ENCODE data around the gene MRPL50. TPM values are rescaled to one million over a fixed set of nuclear protein-coding genes. Genes with fewer than 3 reads are reported as not detected.

The MRPL50 gene
- total RNA-seq, 1 donor from 2014 or later = 10.9 TPM

DNA sequence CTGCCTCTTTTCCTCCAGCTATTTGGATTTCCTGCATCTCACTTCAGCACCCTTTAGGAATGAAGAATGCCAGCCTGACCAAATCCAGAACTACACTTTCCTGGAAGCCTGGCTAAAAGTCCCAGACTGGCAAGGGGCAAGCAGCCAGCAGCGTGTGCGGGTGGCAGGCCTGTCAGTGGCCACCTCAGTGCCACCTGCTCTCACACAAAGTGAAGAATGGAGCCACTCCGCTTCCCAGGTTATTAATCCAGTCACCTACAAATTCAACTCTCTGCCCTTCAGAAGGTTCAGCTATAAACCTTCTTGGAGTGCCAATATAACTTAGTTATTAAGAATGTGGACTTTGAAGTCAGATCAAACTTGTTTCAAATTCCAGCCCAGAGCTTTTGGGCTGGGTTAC, 43.9 kb upstream of the MRPL50 start:
- TF ChIP-seq CTCF (IDR thresholded peaks at IDR 0.05; ENCODE audit: insufficient read depth, low read length, poor library complexity, severe bottlenecking) = no peak
- Histone ChIP-seq H3K4me3 (ENCODE audit: low read depth, low read length) (no peak overlapping the region), H3K36me3 (ENCODE audit: control insufficient read depth, insufficient read depth, low read length) (no peaks in the 10 kb centered on the region), H3K27me3 (ENCODE audit: control insufficient read depth, insufficient read depth, low read length) (no peaks in the 10 kb centered on the region)
- DNase-seq (ENCODE audit: low read depth) = no peak

- no peak for DNase-seq (ENCODE audit: low read depth)
- H3K4me3 ChIP-seq (ENCODE audit: low read depth, low read length) = no peak overlapping the region
- no peak for TF ChIP-seq CTCF (IDR thresholded peaks at IDR 0.05; ENCODE audit: insufficient read depth, low read length, poor library complexity, severe bottlenecking)
These were observed 42.4 kb upstream of the MRPL50 start for GRCh38 chr9:101440714-101441230.

GRCh38 chr9:101438523-101438922, 40.1 kb upstream of the MRPL50 start:
- DNase-seq (ENCODE audit: low read depth) = no peak
- H3K27me3 ChIP-seq (ENCODE audit: control insufficient read depth, insufficient read depth, low read length) = no peaks in the 10 kb centered on the region
- no peaks in the 10 kb centered on the region for H3K36me3 ChIP-seq (ENCODE audit: control insufficient read depth, insufficient read depth, low read length)
- no peak overlapping the region for H3K4me3 ChIP-seq (ENCODE audit: low read depth, low read length)
- TF ChIP-seq CTCF (IDR thresholded peaks at IDR 0.05; ENCODE audit: insufficient read depth, low read length, poor library complexity, severe bottlenecking) = no peak

More at GRCh38 chr9:101440714-101441230, 42.4 kb upstream of the MRPL50 start:
- Histone ChIP-seq H3K27me3 (ENCODE audit: control insufficient read depth, insufficient read depth, low read length) (no peaks in the 10 kb centered on the region), H3K36me3 (ENCODE audit: control insufficient read depth, insufficient read depth, low read length) (no peaks in the 10 kb centered on the region)

- no peak for DNase-seq (ENCODE audit: low read depth)
- Histone ChIP-seq H3K36me3 (ENCODE audit: control insufficient read depth, insufficient read depth, low read length) (no peaks in the 10 kb centered on the region), H3K27me3 (ENCODE audit: control insufficient read depth, insufficient read depth, low read length) (no peaks in the 10 kb centered on the region), H3K4me3 (ENCODE audit: low read depth, low read length) (no peak overlapping the region)
- no peak for TF ChIP-seq CTCF (IDR thresholded peaks at IDR 0.05; ENCODE audit: insufficient read depth, low read length, poor library complexity, severe bottlenecking)
These were observed 39.4 kb upstream of the MRPL50 start for GRCh38 chr9:101437806-101438232.

DNA sequence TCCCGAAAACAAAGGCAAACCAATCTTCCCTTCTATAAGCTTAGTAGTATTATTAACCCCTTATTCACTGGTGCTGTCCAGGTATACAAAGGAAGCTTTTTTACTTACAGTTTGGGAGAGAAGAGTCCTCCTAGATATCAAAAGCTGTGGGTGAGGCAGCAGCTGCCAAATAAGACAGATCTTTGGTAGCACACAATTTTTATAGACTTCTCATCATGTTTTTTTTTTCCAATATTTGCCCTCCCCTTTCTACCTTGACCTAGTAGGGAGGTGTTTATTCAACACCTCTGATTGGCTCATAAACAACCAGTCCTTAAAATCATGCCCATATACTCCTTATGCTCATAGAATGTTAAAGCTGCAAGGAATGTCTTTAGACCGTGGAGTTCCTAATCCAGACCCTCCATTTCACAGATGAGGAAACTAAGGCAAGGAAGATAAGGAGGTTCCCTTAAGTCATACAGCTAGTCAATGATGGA, 37.2 kb upstream of the MRPL50 start, which contains the start of gene ALDOB:
Gene ALDOB, minus strand, starts transcription at position 174 of the 479 bp plus-strand sequence. CDS start 4,887 bp downstream, outside the sequence.
- H3K4me3 ChIP-seq (ENCODE audit: low read depth, low read length) = no peak within 1 kb of the TSS
- H3K36me3 ChIP-seq (ENCODE audit: control insufficient read depth, insufficient read depth, low read length) = no peaks in the 10 kb centered on the region
- no peak for TF ChIP-seq CTCF (IDR thresholded peaks at IDR 0.05; ENCODE audit: insufficient read depth, low read length, poor library complexity, severe bottlenecking)
- DNase-seq (ENCODE audit: low read depth) = no peak
- H3K27me3 ChIP-seq (ENCODE audit: control insufficient read depth, insufficient read depth, low read length) = no peaks in the 10 kb centered on the region

- no peaks in the 10 kb centered on the region for H3K36me3 ChIP-seq (ENCODE audit: control insufficient read depth, insufficient read depth, low read length)
- no peak overlapping the region for H3K4me3 ChIP-seq (ENCODE audit: low read depth, low read length)
- DNase-seq (ENCODE audit: low read depth) = no peak
- no peaks in the 10 kb centered on the region for H3K27me3 ChIP-seq (ENCODE audit: control insufficient read depth, insufficient read depth, low read length)
- no peak for TF ChIP-seq CTCF (IDR thresholded peaks at IDR 0.05; ENCODE audit: insufficient read depth, low read length, poor library complexity, severe bottlenecking)
These were observed 36.6 kb upstream of the MRPL50 start for GRCh38 chr9:101434998-101435397.

Data from kidney epithelial cell (primary cell).